ENCODE data around the gene HAUS5.

The HAUS5 gene

DNA sequence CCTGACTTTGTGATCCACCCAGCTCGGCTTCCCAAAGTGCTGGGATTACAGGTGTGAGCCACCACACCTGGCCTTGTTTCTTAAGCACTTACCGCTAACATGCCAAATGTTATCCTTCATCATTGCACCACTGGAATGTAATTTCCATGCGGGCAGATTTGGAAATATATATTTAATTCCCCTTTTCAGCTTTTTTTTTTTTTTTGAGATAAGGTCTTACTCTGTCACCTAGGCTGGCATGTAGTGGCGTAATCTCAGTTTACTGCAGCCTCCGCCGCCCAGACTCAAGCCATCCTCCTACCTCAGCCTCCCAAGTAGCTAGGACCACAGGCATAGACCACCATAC lies 49.4 kb downstream of the HAUS5 start:
- no peak for ATAC-seq
- TF ChIP-seq OSR1 (CRISPR knock-in tag; IDR thresholded peaks at IDR 0.05) = no peak
- TF ChIP-seq ISL1 (CRISPR knock-in tag; IDR thresholded peaks at IDR 0.05) = no peak
- TF ChIP-seq, protein P1, sequence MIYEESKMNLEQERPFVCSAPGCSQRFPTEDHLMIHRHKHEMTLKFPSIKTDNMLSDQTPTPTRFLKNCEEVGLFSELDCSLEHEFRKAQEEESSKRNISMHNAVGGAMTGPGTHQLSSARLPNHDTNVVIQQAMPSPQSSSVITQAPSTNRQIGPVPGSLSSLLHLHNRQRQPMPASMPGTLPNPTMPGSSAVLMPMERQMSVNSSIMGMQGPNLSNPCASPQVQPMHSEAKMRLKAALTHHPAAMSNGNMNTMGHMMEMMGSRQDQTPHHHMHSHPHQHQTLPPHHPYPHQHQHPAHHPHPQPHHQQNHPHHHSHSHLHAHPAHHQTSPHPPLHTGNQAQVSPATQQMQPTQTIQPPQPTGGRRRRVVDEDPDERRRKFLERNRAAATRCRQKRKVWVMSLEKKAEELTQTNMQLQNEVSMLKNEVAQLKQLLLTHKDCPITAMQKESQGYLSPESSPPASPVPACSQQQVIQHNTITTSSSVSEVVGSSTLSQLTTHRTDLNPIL (CRISPR knock-in tag; IDR thresholded peaks at IDR 0.05; ENCODE audit: low read depth) = no peak
- TF ChIP-seq ZC3H10 (CRISPR knock-in tag; IDR thresholded peaks at IDR 0.05) = no peak

DNA sequence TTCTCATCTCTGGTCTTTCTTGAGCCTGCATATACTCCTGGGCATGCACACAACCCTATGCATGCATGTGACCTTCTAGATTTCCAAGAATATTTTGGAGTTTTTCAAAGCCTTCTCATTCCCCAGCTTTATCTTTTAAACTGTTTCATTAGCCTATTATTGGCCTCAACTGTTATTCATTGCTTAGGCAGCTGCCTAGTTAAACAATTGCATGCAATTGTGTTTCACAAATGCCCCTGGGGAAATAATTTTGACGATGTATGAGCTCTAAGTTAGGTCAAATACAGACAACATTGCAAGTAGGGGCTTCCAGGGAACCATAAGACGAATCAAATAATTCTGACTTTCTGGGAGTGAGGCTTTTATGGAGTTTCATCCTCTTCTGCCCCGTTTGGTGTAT lies 51.4 kb downstream of the HAUS5 start:
- TF ChIP-seq TOX (CRISPR knock-in tag; IDR thresholded peaks at IDR 0.05; ENCODE audit: borderline replicate concordance) (no peak), OSR1 (CRISPR knock-in tag; IDR thresholded peaks at IDR 0.05) (no peak), PPARA (CRISPR knock-in tag; IDR thresholded peaks at IDR 0.05; ENCODE audit: borderline replicate concordance) (no peak), TCF4 (CRISPR knock-in tag; IDR thresholded peaks at IDR 0.05; ENCODE audit: borderline replicate concordance) (no peak), ZC3H10 (CRISPR knock-in tag; IDR thresholded peaks at IDR 0.05) (no peak), RARB (CRISPR knock-in tag; IDR thresholded peaks at IDR 0.05) (no peak), SNAI2 (CRISPR knock-in tag; IDR thresholded peaks at IDR 0.05) (no peak), CSDC2 (CRISPR knock-in tag; IDR thresholded peaks at IDR 0.05) (no peak)
- TF ChIP-seq, protein P2, sequence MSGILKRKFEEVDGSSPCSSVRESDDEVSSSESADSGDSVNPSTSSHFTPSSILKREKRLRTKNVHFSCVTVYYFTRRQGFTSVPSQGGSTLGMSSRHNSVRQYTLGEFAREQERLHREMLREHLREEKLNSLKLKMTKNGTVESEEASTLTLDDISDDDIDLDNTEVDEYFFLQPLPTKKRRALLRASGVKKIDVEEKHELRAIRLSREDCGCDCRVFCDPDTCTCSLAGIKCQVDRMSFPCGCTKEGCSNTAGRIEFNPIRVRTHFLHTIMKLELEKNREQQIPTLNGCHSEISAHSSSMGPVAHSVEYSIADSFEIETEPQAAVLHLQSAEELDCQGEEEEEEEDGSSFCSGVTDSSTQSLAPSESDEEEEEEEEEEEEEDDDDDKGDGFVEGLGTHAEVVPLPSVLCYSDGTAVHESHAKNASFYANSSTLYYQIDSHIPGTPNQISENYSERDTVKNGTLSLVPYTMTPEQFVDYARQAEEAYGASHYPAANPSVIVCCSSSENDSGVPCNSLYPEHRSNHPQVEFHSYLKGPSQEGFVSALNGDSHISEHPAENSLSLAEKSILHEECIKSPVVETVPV (CRISPR knock-in tag; IDR thresholded peaks at IDR 0.05) = no peak
- no peak for ATAC-seq

DNA sequence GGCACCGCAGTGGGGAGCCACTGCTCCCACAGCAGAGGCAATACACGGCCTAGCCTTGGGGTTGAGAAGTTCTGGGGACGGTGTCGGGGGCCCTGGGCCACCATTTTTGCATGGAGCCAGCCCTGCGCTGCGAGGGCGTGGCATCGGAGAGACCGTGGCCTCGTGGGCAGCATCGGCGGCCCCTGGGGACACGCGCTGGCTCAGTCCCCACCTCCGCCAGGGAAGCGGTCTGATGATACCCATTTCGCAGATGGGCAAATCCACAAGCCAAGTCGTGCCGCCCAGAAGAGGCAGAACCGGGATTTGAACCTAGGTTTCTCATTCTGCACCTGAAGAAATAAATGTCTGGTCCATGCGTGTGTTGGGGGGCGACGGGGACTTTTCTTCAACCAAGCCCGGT lies 52.6 kb downstream of the HAUS5 start:
- TF ChIP-seq ARNTL (CRISPR knock-in tag; IDR thresholded peaks at IDR 0.05; ENCODE audit: borderline replicate concordance, low read depth) = no peak
- TF ChIP-seq, protein P3, sequence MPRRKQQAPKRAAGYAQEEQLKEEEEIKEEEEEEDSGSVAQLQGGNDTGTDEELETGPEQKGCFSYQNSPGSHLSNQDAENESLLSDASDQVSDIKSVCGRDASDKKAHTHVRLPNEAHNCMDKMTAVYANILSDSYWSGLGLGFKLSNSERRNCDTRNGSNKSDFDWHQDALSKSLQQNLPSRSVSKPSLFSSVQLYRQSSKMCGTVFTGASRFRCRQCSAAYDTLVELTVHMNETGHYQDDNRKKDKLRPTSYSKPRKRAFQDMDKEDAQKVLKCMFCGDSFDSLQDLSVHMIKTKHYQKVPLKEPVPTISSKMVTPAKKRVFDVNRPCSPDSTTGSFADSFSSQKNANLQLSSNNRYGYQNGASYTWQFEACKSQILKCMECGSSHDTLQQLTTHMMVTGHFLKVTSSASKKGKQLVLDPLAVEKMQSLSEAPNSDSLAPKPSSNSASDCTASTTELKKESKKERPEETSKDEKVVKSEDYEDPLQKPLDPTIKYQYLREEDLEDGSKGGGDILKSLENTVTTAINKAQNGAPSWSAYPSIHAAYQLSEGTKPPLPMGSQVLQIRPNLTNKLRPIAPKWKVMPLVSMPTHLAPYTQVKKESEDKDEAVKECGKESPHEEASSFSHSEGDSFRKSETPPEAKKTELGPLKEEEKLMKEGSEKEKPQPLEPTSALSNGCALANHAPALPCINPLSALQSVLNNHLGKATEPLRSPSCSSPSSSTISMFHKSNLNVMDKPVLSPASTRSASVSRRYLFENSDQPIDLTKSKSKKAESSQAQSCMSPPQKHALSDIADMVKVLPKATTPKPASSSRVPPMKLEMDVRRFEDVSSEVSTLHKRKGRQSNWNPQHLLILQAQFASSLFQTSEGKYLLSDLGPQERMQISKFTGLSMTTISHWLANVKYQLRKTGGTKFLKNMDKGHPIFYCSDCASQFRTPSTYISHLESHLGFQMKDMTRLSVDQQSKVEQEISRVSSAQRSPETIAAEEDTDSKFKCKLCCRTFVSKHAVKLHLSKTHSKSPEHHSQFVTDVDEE (CRISPR knock-in tag; IDR thresholded peaks at IDR 0.05) = no peak
- TF ChIP-seq ZNF8 (CRISPR knock-in tag; IDR thresholded peaks at IDR 0.05) = no peak
- no peak for TF ChIP-seq ESRRG (CRISPR knock-in tag; IDR thresholded peaks at IDR 0.05)
- no peak for TF ChIP-seq ZC3H10 (CRISPR knock-in tag; IDR thresholded peaks at IDR 0.05)
- no peak for TF ChIP-seq TCF4 (CRISPR knock-in tag; IDR thresholded peaks at IDR 0.05; ENCODE audit: borderline replicate concordance)
- no peak for TF ChIP-seq OSR1 (CRISPR knock-in tag; IDR thresholded peaks at IDR 0.05)
- TF ChIP-seq, protein P1 (CRISPR knock-in tag; IDR thresholded peaks at IDR 0.05; ENCODE audit: low read depth) = no peak
- TF ChIP-seq, protein P2 (CRISPR knock-in tag; IDR thresholded peaks at IDR 0.05) = no peak
- no peak for ATAC-seq

- no peak for ATAC-seq
- TF ChIP-seq ISL1 (CRISPR knock-in tag; IDR thresholded peaks at IDR 0.05) (no peak), GLIS3 (CRISPR knock-in tag; IDR thresholded peaks at IDR 0.05) (no peak), ZNF70 (CRISPR knock-in tag; IDR thresholded peaks at IDR 0.05) (no peak), PPARA (CRISPR knock-in tag; IDR thresholded peaks at IDR 0.05; ENCODE audit: borderline replicate concordance) (no peak), OSR1 (CRISPR knock-in tag; IDR thresholded peaks at IDR 0.05) (no peak), ZFP30 (CRISPR knock-in tag; IDR thresholded peaks at IDR 0.05) (no peak), ESRRG (CRISPR knock-in tag; IDR thresholded peaks at IDR 0.05) (no peak)
- TF ChIP-seq, protein P2 (CRISPR knock-in tag; IDR thresholded peaks at IDR 0.05) = no peak
- TF ChIP-seq, protein P1 (CRISPR knock-in tag; IDR thresholded peaks at IDR 0.05; ENCODE audit: low read depth) = no peak
- TF ChIP-seq, protein P4, sequence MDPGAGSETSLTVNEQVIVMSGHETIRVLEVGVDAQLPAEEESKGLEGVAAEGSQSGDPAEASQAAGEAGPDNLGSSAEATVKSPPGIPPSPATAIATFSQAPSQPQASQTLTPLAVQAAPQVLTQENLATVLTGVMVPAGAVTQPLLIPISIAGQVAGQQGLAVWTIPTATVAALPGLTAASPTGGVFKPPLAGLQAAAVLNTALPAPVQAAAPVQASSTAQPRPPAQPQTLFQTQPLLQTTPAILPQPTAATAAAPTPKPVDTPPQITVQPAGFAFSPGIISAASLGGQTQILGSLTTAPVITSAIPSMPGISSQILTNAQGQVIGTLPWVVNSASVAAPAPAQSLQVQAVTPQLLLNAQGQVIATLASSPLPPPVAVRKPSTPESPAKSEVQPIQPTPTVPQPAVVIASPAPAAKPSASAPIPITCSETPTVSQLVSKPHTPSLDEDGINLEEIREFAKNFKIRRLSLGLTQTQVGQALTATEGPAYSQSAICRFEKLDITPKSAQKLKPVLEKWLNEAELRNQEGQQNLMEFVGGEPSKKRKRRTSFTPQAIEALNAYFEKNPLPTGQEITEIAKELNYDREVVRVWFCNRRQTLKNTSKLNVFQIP (CRISPR knock-in tag; IDR thresholded peaks at IDR 0.05; ENCODE audit: borderline replicate concordance, low read depth) = no peak
- TF ChIP-seq, protein P5, sequence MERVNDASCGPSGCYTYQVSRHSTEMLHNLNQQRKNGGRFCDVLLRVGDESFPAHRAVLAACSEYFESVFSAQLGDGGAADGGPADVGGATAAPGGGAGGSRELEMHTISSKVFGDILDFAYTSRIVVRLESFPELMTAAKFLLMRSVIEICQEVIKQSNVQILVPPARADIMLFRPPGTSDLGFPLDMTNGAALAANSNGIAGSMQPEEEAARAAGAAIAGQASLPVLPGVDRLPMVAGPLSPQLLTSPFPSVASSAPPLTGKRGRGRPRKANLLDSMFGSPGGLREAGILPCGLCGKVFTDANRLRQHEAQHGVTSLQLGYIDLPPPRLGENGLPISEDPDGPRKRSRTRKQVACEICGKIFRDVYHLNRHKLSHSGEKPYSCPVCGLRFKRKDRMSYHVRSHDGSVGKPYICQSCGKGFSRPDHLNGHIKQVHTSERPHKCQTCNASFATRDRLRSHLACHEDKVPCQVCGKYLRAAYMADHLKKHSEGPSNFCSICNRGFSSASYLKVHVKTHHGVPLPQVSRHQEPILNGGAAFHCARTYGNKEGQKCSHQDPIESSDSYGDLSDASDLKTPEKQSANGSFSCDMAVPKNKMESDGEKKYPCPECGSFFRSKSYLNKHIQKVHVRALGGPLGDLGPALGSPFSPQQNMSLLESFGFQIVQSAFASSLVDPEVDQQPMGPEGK (CRISPR knock-in tag; IDR thresholded peaks at IDR 0.05; ENCODE audit: borderline replicate concordance) = no peak
Observed at GRCh38 chr19:35665604-35666003, 53.1 kb downstream of the HAUS5 start.

All from SK-N-SH treated with all-trans-retinoic acid at 6 μM for 48 hours (cell line).